Right lobe of liver (tissue), 6 donors: ENCODE data around the gene ASPRV1. TPM values are rescaled to one million over a fixed set of nuclear protein-coding genes. Genes with fewer than 3 reads are reported as not detected.

Experiments used
- ATAC-seq, 4 donors: fragments of 200-7000 bp; cut with Tn5 transposase; one replicate each; pipeline ENCODE4 v1.9.1; 2020; ENCODE audit warnings: mild to moderate bottlenecking in 4 of 4, moderate library complexity in 4 of 4
- DNase-seq, 3 donors: peaks; one replicate each; pipeline ENCODE4 v3.0.0-alpha.2; 2020
- H3K27ac ChIP-seq, 3 donors: fragments of 200-600 bp; one replicate each; pipeline ENCODE4 v1.8.0; 2022
- H3K27me3 ChIP-seq, 2 donors: fragments of 200-600 bp; one replicate each; pipeline ENCODE4 v1.8.0; 2022
- H3K36me3 ChIP-seq, 4 donors: fragments of 200-600 bp; sonication (generic) in 1 of 4; one replicate each; pipeline versions ENCODE4 v1.5.1 to v1.8.0; 2017 to 2022; ENCODE audit warnings: control low read depth in 1 of 4
- H3K4me1 ChIP-seq, 4 donors: fragments of 200-600 bp; sonication (generic) in 1 of 4; one replicate each; pipeline versions ENCODE4 v1.5.1 to v1.8.0; 2017 to 2022; ENCODE audit warnings: control low read depth in 1 of 4
- H3K4me3 ChIP-seq, 3 donors: fragments of 200-600 bp; one replicate each; pipeline ENCODE4 v1.8.0; 2022
- H3K9me3 ChIP-seq, 4 donors: fragments of 200-600 bp; sonication (generic) in 1 of 4; one replicate each; pipeline versions ENCODE4 v1.5.1 to v1.8.0; 2017 to 2022; ENCODE audit warnings: control low read depth in 1 of 4
- CTCF ChIP-seq, 4 donors: fragments of 200-600 bp in 3 of 4; fragments of 450-650 bp in 1 of 4; IDR thresholded peaks; one replicate each; pipeline versions ENCODE4 v1.5.1 to v1.8.0; 2016 to 2022; ENCODE audit warnings: antibody characterized with exemption in 4 of 4, mild to moderate bottlenecking in 2 of 4
- POLR2A ChIP-seq: fragments of 450-650 bp; IDR thresholded peaks from one replicate; pipeline ENCODE4 v1.6.1; 2017; ENCODE audit warnings: antibody characterized with exemption, mild to moderate bottlenecking
- WGBS: methylation state at CpG from one replicate; pipeline ENCODE4 v1.1.6; 2018; ENCODE audit warnings: low coverage, low lambda C conversion rate; ENCODE audit not compliant: insufficient coverage; ENCODE audit errors: missing lambda C conversion rate; 5-methylcytosine and 5-hydroxymethylcytosine counted together
- intact Hi-C, 2 donors: fragments of 100-400 bp; cut with DNase I; formaldehyde crosslinking; loops; one replicate each; pipeline versions ENCODE4 v1.11.2 to v1.14.1; 2022
- total RNA-seq, 6 experiments: library from RNA; depleted of rRNA in 2 of 6; stranded (reverse); fragments of >200 nt in 2 of 6; fragmentation: NEBNext Ultra II Directional in 3 of 6; extraction: Animal tissue kit (Norgen Biotek cat#: 25700) in 3 of 6; gene quantifications; one replicate each; pipeline versions ENCODE4 v1.1.0 to v1.2.4, GENCODE V29; 2016 to 2023
- donor health status: DM: no; HTN: yes; CAD: no.
- donor health status: DM: no; HTN: no; CAD: no.
- donor health status: DM: no; HTN: no; CAD: no.
- donor health status: DM: no; HTN: yes; CAD: no.
- donor health status: DM: no; HTN: yes; CAD: no.

ASPRV1 gene
- total RNA-seq, 6 experiments from 2014 or later, result 0.31 to 0.98 (median 0.59) TPM

- TF ChIP-seq CTCF (IDR thresholded peaks at IDR 0.05), result no peak
- TF ChIP-seq POLR2A, result no peak
- Histone ChIP-seq H3K27me3 (no peaks in the 10 kb centered on the region), H3K4me3 (no peak overlapping the region), H3K36me3 (no peaks in the 10 kb centered on the region), H3K4me1 (no peaks in the 10 kb centered on the region), H3K27ac (no peak overlapping the region), H3K9me3 (no peaks in the 10 kb centered on the region)
- WGBS, result 100% methylated on average over 1 of the region's 7 CpGs
- intact Hi-C loops, result no loop called here
- no peak for ATAC-seq
- DNase-seq, result peak in 1 of 3 donors; percentile 37
Observed at GRCh38 chr2:69993048-69993565, 31.7 kb upstream of the ASPRV1 start.

DNA sequence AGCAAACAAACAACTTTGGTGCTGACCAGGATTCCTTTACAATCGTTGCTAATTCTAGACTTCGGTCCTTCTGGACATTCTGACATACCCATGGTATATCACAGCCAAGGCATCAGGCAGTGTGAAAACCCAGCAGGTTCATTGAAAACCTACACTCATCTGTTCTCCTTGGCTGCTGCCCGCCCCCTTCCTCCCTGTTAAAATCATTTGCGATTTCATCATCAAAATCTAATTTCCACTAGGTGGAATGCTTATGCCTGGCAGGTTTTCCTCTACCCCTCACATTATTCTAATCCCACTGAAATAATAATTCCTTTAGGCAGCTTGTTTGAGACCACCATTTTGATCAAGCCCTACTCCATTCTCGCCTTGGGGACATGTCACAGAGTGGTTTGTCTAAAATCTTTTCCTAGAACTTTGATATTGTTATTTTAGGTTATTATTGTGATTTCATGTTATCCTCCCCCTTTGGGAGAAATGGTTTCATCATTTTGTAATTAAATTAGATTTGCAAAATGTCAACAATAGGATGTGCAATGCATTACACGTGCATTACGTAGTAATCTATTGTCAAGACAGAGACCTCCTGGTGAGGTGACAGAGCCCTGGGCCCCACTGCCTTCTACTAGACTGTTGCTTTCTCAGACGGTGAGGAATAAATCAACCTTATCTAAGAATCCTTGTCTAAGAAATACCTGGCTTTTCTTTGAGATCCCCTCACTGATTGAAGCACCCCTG, 31.0 kb upstream of the ASPRV1 start:
- Histone ChIP-seq H3K27me3 (no peaks in the 10 kb centered on the region), H3K36me3 (no peaks in the 10 kb centered on the region), H3K9me3 (no peaks in the 10 kb centered on the region), H3K4me1 (no peaks in the 10 kb centered on the region), H3K4me3 (no peak overlapping the region), H3K27ac (no peak overlapping the region)
- ATAC-seq (no peak), DNase-seq (peak in 1 of 3 donors; percentile 13)
- intact Hi-C loops, result no loop called here
- WGBS, result 91% methylated on average over 7 of the region's 8 CpGs
- TF ChIP-seq CTCF (IDR thresholded peaks at IDR 0.05), result no peak
- no peak for TF ChIP-seq POLR2A

DNA sequence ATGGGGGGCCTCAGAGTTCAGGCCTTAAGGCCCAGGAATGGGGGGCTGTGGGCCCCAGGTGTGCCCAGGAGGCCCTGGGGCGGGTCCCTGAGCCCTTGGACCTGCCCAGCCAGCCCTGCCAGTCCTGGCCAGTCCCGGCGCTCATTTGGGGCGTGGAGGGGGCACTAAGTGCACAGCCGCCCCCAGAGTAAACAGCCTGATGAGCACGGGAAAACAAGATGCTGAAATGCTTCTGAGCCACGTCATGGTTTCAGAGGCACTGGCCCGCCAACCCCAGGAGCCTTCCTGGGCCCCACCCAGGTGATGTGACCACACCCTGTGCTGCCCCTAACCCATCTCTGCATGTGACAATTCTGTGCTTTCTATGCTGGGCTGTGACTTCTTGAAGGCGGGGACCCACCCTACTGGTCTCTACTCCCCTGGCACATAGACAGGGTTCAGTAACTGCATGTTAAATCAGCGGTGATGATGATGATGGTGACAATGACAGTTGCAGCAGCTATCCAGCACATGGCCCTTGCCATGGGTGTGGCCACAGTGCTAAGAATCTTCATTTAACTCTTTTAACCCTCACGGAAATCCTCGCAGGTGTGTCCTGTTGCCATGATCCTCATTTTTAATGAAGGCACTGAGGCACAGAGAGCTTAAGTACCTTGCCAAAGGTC, 28.1 kb upstream of the ASPRV1 start:
- no peaks in the 10 kb centered on the region for H3K36me3 ChIP-seq
- H3K27ac ChIP-seq, result no peak overlapping the region
- TF ChIP-seq POLR2A (no peak), CTCF (IDR thresholded peaks at IDR 0.05) (no peak)
- 100% methylated on average over 2 of the region's 12 CpGs for WGBS
- H3K4me1 ChIP-seq, result peaks cover 0 to 5% (median 0%) of the 10 kb centered on the region in 4 donors
- no peaks in the 10 kb centered on the region for H3K27me3 ChIP-seq
- no peaks in the 10 kb centered on the region for H3K9me3 ChIP-seq
- no peak overlapping the region for H3K4me3 ChIP-seq
- DNase-seq (no peak), ATAC-seq (no peak)
- intact Hi-C loops, result no loop called here

DNA sequence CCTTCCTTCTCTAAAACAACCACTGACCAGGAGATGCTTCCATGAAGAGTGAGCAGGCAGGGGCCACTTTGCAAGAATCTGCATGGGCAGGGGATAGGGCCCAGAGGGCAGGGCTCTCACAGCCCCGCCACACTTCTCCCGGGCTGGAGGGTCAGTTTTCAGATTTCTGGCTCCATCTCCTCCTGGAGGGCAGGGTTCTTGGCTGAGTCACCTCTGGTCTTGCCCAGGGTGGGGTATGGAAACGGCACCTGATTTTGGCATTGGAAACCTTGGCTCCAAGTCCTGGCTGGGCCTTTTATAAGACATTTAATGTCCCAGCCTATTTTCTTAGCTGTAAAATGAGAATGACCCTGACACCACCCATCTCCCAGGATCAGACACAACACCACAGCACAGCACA, 27.6 kb upstream of the ASPRV1 start:
- TF ChIP-seq CTCF (IDR thresholded peaks at IDR 0.05) (no peak), POLR2A (no peak)
- no peaks in the 10 kb centered on the region for H3K9me3 ChIP-seq
- no peaks in the 10 kb centered on the region for H3K27me3 ChIP-seq
- H3K4me1 ChIP-seq, result peaks cover 0 to 5% (median 0%) of the 10 kb centered on the region in 4 donors
- intact Hi-C loops, result no loop called here
- H3K36me3 ChIP-seq, result no peaks in the 10 kb centered on the region
- ATAC-seq (no peak), DNase-seq (no peak)
- 51% methylated on average over 2 of the region's 3 CpGs for WGBS
- no peak overlapping the region for H3K27ac ChIP-seq
- H3K4me3 ChIP-seq, result no peak overlapping the region
